Measurements from ENCODE around the gene TPM4.

DNA sequence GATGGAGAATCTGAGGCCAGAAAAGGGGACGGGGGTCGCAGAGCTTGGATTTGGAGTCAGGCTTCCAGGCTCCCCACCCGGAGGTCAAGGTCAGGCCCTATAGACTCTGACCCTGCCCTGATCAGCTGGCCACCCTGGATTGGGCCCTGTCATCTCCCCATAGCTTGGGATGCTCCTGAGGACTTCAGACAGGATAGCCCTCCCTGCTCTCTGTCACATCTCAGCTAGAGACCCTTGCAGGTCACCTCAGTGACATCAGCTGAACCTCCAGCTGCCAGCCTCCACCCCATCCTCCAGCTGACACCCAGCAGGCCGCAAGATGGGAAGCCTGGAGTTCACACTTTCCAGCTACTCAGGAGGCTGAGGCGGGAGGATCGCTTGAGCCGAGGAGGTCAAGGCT is 2.8 kb upstream of the TPM4 start:
- no peak for TF ChIP-seq EZH2phosphoT487 (IDR thresholded peaks at IDR 0.05)
- no peak for TF ChIP-seq CTCF (IDR thresholded peaks at IDR 0.05)
